ENCODE data around the gene ACP7. TPM values are rescaled to one million over a fixed set of nuclear protein-coding genes. Genes with fewer than 3 reads are reported as not detected.

The ACP7 gene
- total and polyA plus RNA-seq, 2 of the 4 experiments (the other 2 are of a cell fraction) = not detected

DNA sequence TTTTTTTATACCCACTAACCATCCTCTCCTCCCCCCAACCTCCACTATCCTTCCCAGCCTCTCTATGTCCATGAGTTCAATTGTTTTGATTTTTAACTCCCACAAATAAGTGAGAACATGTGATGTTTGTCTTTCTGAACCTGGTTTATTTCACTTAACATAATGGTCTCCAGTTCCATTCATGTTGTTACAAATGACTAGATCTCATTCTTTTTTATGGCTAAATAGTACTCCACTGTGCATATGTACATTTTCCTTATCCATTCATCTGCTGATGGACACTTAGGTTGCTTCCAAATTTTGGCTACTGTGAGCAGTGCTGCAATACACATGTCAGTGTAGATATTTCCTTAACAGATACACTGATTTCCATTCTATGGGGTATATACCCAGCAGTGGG is 24.9 kb upstream of the ACP7 start:
- Histone ChIP-seq H3K9me1 (ENCODE audit: insufficient read depth, low read length) (no peaks in the 10 kb centered on the region), H3K27me3 (ENCODE audit: control insufficient read depth, insufficient read depth, low read length) (peaks cover 4% of the 10 kb centered on the region), H2BK5ac (ENCODE audit: low read depth, low read length, poor library complexity, severe bottlenecking) (no peak overlapping the region), H2BK20ac (ENCODE audit: low read depth, low read length) (no peak overlapping the region), H3K23ac (ENCODE audit: low read depth, low read length) (no peak overlapping the region), H3K56ac (ENCODE audit: extremely low read depth, insufficient read depth, low read length) (no peak overlapping the region), H4K91ac (ENCODE audit: insufficient read depth, low read depth, low read length) (no peak overlapping the region), H4K8ac (ENCODE audit: low read depth in 2 of 2, low read length in 2 of 2) (no peak overlapping the region), H3K27ac (ENCODE audit: insufficient read depth, low read length) (no peak overlapping the region), H3K14ac (replicated peaks; ENCODE audit: low read depth, low read length) (no peak overlapping the region), H3K9ac (ENCODE audit: low read depth, low read length) (no peak overlapping the region), H3K4me2 (ENCODE audit: low read depth, low read length) (no peak overlapping the region), H2AK5ac (ENCODE audit: low read depth, low read length) (no peak overlapping the region), H2AFZ (replicated peaks; ENCODE audit: low read length, poor library complexity) (no peak overlapping the region), H3K36me3 (ENCODE audit: control insufficient read depth, insufficient read depth, low read length) (no peaks in the 10 kb centered on the region), H4K20me1 (ENCODE audit: insufficient read depth, low read length) (no peaks in the 10 kb centered on the region), H3K4ac (ENCODE audit: low read depth, low read length) (no peak overlapping the region), H4K5ac (ENCODE audit: low read depth, low read length) (no peak overlapping the region), H3K4me3 (ENCODE audit: insufficient read depth, low read depth, low read length) (no peak overlapping the region), H3K4me1 (ENCODE audit: control insufficient read depth, insufficient read depth, low read length) (no peaks in the 10 kb centered on the region), H3K79me1 (ENCODE audit: low read depth in 1 of 2, low read length in 2 of 2) (no peaks in the 10 kb centered on the region), H2AK9ac (replicated peaks; ENCODE audit: low read depth, low read length, poor library complexity) (no peak overlapping the region), H3K18ac (ENCODE audit: low read depth, low read length) (no peak overlapping the region), H2BK120ac (ENCODE audit: low read depth, low read length) (no peak overlapping the region), H2BK15ac (ENCODE audit: low read depth, low read length) (no peak overlapping the region), H3K9me3 (ENCODE audit: control insufficient read depth, insufficient read depth, low read length) (peaks cover 5% of the 10 kb centered on the region)
- dilution Hi-C loops (cut with HindIII; ENCODE audit: low sequenced_read_pairs, unreplicated experiment) (no loop called here), intact Hi-C loops (cut with micrococcal nuclease) (no loop called here), in situ Hi-C loops (cut with MboI; ENCODE audit: low sequenced_read_pairs) (no loop called here)
- POLR2A ChIA-PET (ENCODE audit: unreplicated experiment) = no interaction called here
- no TSS peak for BruUV-seq (replicated peaks)
- ATAC-seq (ENCODE audit: low read depth) = no peak
- CTCF ChIA-PET = interaction anchor here (0.6 kb wide), 1 partner anchor 17 kb away, joined by 4 read pairs; no protein-coding TSS in a partner anchor
- DNase-seq = no peak
- TF ChIP-seq RAD21 (IDR thresholded peaks at IDR 0.05; ENCODE audit: low read length) (no peak), MAZ (IDR thresholded peaks at IDR 0.05; ENCODE audit: borderline replicate concordance, low read depth, low read length) (no peak), MAFK (IDR thresholded peaks at IDR 0.05; ENCODE audit: low read depth, low read length) (no peak), POLR2A (IDR thresholded peaks at IDR 0.05; ENCODE audit: low read depth, low read length) (no peak), NFE2L2 (IDR thresholded peaks at IDR 0.05; ENCODE audit: low read depth, low read length) (no peak), MXI1 (IDR thresholded peaks at IDR 0.05; ENCODE audit: borderline replicate concordance, low read depth, low read length) (no peak), CHD1 (IDR thresholded peaks at IDR 0.05; ENCODE audit: low read depth, low read length) (no peak), USF2 (IDR thresholded peaks at IDR 0.05; ENCODE audit: low read depth, low read length) (no peak), FOS (IDR thresholded peaks at IDR 0.05; ENCODE audit: low read depth, low read length) (no peak), RCOR1 (IDR thresholded peaks at IDR 0.05; ENCODE audit: insufficient replicate concordance, low read length) (no peak), CEBPB (IDR thresholded peaks at IDR 0.05; ENCODE audit: low read depth, low read length) (no peak), BHLHE40 (IDR thresholded peaks at IDR 0.05; ENCODE audit: low read depth, low read length) (no peak), RFX5 (IDR thresholded peaks at IDR 0.05; ENCODE audit: low read depth, low read length) (no peak), SMC3 (IDR thresholded peaks at IDR 0.05; ENCODE audit: low read depth, low read length) (no peak)
- TF ChIP-seq, protein P1, sequence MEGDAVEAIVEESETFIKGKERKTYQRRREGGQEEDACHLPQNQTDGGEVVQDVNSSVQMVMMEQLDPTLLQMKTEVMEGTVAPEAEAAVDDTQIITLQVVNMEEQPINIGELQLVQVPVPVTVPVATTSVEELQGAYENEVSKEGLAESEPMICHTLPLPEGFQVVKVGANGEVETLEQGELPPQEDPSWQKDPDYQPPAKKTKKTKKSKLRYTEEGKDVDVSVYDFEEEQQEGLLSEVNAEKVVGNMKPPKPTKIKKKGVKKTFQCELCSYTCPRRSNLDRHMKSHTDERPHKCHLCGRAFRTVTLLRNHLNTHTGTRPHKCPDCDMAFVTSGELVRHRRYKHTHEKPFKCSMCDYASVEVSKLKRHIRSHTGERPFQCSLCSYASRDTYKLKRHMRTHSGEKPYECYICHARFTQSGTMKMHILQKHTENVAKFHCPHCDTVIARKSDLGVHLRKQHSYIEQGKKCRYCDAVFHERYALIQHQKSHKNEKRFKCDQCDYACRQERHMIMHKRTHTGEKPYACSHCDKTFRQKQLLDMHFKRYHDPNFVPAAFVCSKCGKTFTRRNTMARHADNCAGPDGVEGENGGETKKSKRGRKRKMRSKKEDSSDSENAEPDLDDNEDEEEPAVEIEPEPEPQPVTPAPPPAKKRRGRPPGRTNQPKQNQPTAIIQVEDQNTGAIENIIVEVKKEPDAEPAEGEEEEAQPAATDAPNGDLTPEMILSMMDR (conservative IDR thresholded peaks at IDR 0.05; ENCODE audit: low read depth, low read length) = no peak
- TF ChIP-seq, protein P2, sequence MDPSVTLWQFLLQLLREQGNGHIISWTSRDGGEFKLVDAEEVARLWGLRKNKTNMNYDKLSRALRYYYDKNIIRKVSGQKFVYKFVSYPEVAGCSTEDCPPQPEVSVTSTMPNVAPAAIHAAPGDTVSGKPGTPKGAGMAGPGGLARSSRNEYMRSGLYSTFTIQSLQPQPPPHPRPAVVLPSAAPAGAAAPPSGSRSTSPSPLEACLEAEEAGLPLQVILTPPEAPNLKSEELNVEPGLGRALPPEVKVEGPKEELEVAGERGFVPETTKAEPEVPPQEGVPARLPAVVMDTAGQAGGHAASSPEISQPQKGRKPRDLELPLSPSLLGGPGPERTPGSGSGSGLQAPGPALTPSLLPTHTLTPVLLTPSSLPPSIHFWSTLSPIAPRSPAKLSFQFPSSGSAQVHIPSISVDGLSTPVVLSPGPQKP (IDR thresholded peaks at IDR 0.05; ENCODE audit: borderline replicate concordance, low read depth, low read length) = no peak
